NCI-H2196 treated with DMSO at 0.1 percent for 48 hours (cell line): ENCODE measurements around the gene LRPPRC.
"Not testable (repeated sequence)": the region's sequence is repeated elsewhere in the genome, so short reads cannot be mapped to it uniquely, and the experiment has no call there.

Experiments
- DNase-seq: peaks from one replicate; lab custom pipeline; 2025; ENCODE audit not compliant: unreplicated experiment; lab: John Stamatoyannopoulos, UW

Gene LRPPRC

GRCh38 chr2:43995733-43996533 is at the start of gene LRPPRC:
Gene LRPPRC, minus strand, starts transcription at chr2:43995989. Its CDS starts 42 bp downstream, at chr2:43995947.
- DNase-seq = peak; percentile 93

- no peak for DNase-seq
Observed at GRCh38 chr2:44045061-44045460, 49.3 kb upstream of the LRPPRC start.

- DNase-seq = peak; percentile 66
Observed at GRCh38 chr2:44044281-44044720, 48.5 kb upstream of the LRPPRC start.

- no peak for DNase-seq
Observed at GRCh38 chr2:44040365-44040764, 44.6 kb upstream of the LRPPRC start.

- DNase-seq = no peak
Observed at GRCh38 chr2:44038277-44038676, 42.5 kb upstream of the LRPPRC start.

GRCh38 chr2:44037221-44037620 is 41.4 kb upstream of the LRPPRC start:
- no peak for DNase-seq

- DNase-seq = no peak
Observed at GRCh38 chr2:44033947-44034346, 38.2 kb upstream of the LRPPRC start.

- not testable (repeated sequence) for DNase-seq
Observed at GRCh38 chr2:44027076-44027475, 31.3 kb upstream of the LRPPRC start.

GRCh38 chr2:44016282-44016681 is 20.5 kb upstream of the LRPPRC start:
- no peak for DNase-seq

GRCh38 chr2:44015239-44015638 is 19.4 kb upstream of the LRPPRC start:
- DNase-seq = no peak

- DNase-seq = not testable (repeated sequence)
Observed at GRCh38 chr2:44013205-44013604, 17.4 kb upstream of the LRPPRC start.

- no peak for DNase-seq
Observed at GRCh38 chr2:44010266-44010665, 14.5 kb upstream of the LRPPRC start.

- DNase-seq = no peak
Observed at GRCh38 chr2:44009136-44009735, 13.4 kb upstream of the LRPPRC start.

GRCh38 chr2:44005846-44006245 is 10.1 kb upstream of the LRPPRC start:
- no peak for DNase-seq

GRCh38 chr2:44004735-44005602 is 9.2 kb upstream of the LRPPRC start:
- DNase-seq = no peak

GRCh38 chr2:44001716-44002115 is 5.9 kb upstream of the LRPPRC start:
- DNase-seq = no peak

GRCh38 chr2:43998263-43998662 is 2.5 kb upstream of the LRPPRC start:
- no peak for DNase-seq

GRCh38 chr2:43993437-43993836 is 2.4 kb downstream of the LRPPRC start:
- DNase-seq = no peak

- no peak for DNase-seq
Observed at GRCh38 chr2:43989545-43989944, 6.2 kb downstream of the LRPPRC start.

GRCh38 chr2:43986600-43986999 is 9.2 kb downstream of the LRPPRC start:
- no peak for DNase-seq

- no peak for DNase-seq
Observed at GRCh38 chr2:43985359-43985758, 10.4 kb downstream of the LRPPRC start.

GRCh38 chr2:43984533-43984932 is 11.3 kb downstream of the LRPPRC start:
- no peak for DNase-seq
